IMR-90 (cell line): ENCODE measurements around the gene POLG2. TPM values are rescaled to one million over a fixed set of nuclear protein-coding genes. Genes with fewer than 3 reads are reported as not detected.

Source experiments
- ATAC-seq: fragments of 200-7000 bp; cut with Tn5 transposase; 2 replicates; pipeline ENCODE4 v1.9.1; 2020; ENCODE audit warnings: low read depth, mild to moderate bottlenecking, moderate library complexity
- BruUV-seq: library from RNA; stranded (reverse); fragments of 400-500 nt; replicated peaks from 2 replicates; lab custom pipeline; 2021; lab: Mats Ljungman, UMichigan
- CTCF ChIA-PET: fragments of 300-600 bp; formaldehyde crosslinking; extraction: SDS; loops from one replicate; lab custom pipeline; 2021; ENCODE audit warnings: antibody characterized with exemption; lab: Yijun Ruan, JAX
- POLR2A ChIA-PET: fragments of 300-600 bp; sonication (Branson Sonifier 250); formaldehyde crosslinking; loops from one replicate; lab custom pipeline; 2022; ENCODE audit warnings: antibody characterized with exemption; ENCODE audit not compliant: unreplicated experiment; lab: Charles Lee
- DNase-seq: peaks from one replicate; pipeline ENCODE4 v3.0.0; 2013
- H2AFZ ChIP-seq: replicated peaks from 2 replicates; pipeline ENCODE3; 2013; ENCODE audit warnings: low read length, mild to moderate bottlenecking; ENCODE audit not compliant: poor library complexity
- H2AK5ac ChIP-seq: 2 replicates; pipeline ENCODE4 v1.6.1; 2013; ENCODE audit warnings: low read depth, low read length, inconsistent platforms
- H2AK9ac ChIP-seq: replicated peaks from 2 replicates; pipeline ENCODE3; 2013; ENCODE audit warnings: mild to moderate bottlenecking, low read depth, low read length, moderate library complexity; ENCODE audit not compliant: poor library complexity
- H2BK120ac ChIP-seq: 2 replicates; pipeline ENCODE4 v1.6.1; 2013; ENCODE audit warnings: low read depth, low read length, inconsistent platforms
- H2BK15ac ChIP-seq: 3 replicates; pipeline ENCODE4 v1.6.1; 2013; ENCODE audit warnings: low read depth, low read length, inconsistent platforms
- H2BK20ac ChIP-seq: 2 replicates; pipeline ENCODE4 v1.6.1; 2013; ENCODE audit warnings: low read depth, mild to moderate bottlenecking, inconsistent platforms, low read length, moderate library complexity
- H2BK5ac ChIP-seq: 2 replicates; pipeline ENCODE4 v1.6.1; 2013; ENCODE audit warnings: mild to moderate bottlenecking, low read depth, low read length, inconsistent platforms; ENCODE audit not compliant: poor library complexity, severe bottlenecking
- H3K14ac ChIP-seq: replicated peaks from 2 replicates; pipeline ENCODE4 v1.6.1; 2013; ENCODE audit warnings: low read depth, low read length, inconsistent platforms
- H3K18ac ChIP-seq: 2 replicates; pipeline ENCODE4 v1.6.1; 2013; ENCODE audit warnings: low read depth, low read length, control low read depth
- H3K23ac ChIP-seq: 2 replicates; pipeline ENCODE4 v1.6.1; 2013; ENCODE audit warnings: low read depth, low read length, inconsistent platforms
- H3K27ac ChIP-seq: 2 replicates; pipeline ENCODE4 v1.5.1; 2013; ENCODE audit warnings: mild to moderate bottlenecking, control low read depth, low read length; ENCODE audit not compliant: insufficient read depth
- H3K27me3 ChIP-seq: 2 replicates; pipeline ENCODE4 v1.6.1; 2013; ENCODE audit warnings: low read length; ENCODE audit not compliant: control insufficient read depth, insufficient read depth
- H3K36me3 ChIP-seq: 2 replicates; pipeline ENCODE4 v1.6.1; 2013; ENCODE audit warnings: low read length, mixed read lengths; ENCODE audit not compliant: control insufficient read depth, insufficient read depth
- H3K4ac ChIP-seq: 2 replicates; pipeline ENCODE4 v1.6.1; 2013; ENCODE audit warnings: low read depth, low read length, inconsistent platforms
- H3K4me1 ChIP-seq: 2 replicates; pipeline ENCODE4 v1.6.1; 2013; ENCODE audit warnings: low read length, mixed read lengths; ENCODE audit not compliant: control insufficient read depth, insufficient read depth
- H3K4me2 ChIP-seq: 2 replicates; pipeline ENCODE4 v1.6.1; 2013; ENCODE audit warnings: low read depth, mild to moderate bottlenecking, control low read depth, low read length, moderate library complexity
- H3K4me3 ChIP-seq: 2 replicates; pipeline ENCODE4 v1.5.1; 2013; ENCODE audit warnings: low read depth, mild to moderate bottlenecking, control low read depth, low read length, moderate library complexity; ENCODE audit not compliant: insufficient read depth
- H3K56ac ChIP-seq: 2 replicates; pipeline ENCODE4 v1.6.1; 2013; ENCODE audit warnings: low read length, inconsistent platforms; ENCODE audit not compliant: insufficient read depth; ENCODE audit errors: extremely low read depth
- H3K79me1 ChIP-seq, 2 experiments: 2 replicates each; pipeline ENCODE4 v1.6.1; 2013; ENCODE audit warnings: low read length in 2 of 2, inconsistent platforms in 1 of 2, low read depth in 1 of 2
- H3K9ac ChIP-seq: 2 replicates; pipeline ENCODE4 v1.6.1; 2013; ENCODE audit warnings: low read depth, low read length, control low read depth
- H3K9me1 ChIP-seq: 2 replicates; pipeline ENCODE4 v1.6.1; 2013; ENCODE audit warnings: low read length, inconsistent platforms; ENCODE audit not compliant: insufficient read depth
- H3K9me3 ChIP-seq: 2 replicates; pipeline ENCODE4 v1.6.1; 2013; ENCODE audit warnings: low read length; ENCODE audit not compliant: control insufficient read depth, insufficient read depth
- H4K20me1 ChIP-seq: 2 replicates; pipeline ENCODE4 v1.6.1; 2013; ENCODE audit warnings: low read length, inconsistent platforms; ENCODE audit not compliant: insufficient read depth
- H4K5ac ChIP-seq: 2 replicates; pipeline ENCODE4 v1.6.1; 2013; ENCODE audit warnings: mild to moderate bottlenecking, low read depth, low read length, control low read depth
- H4K8ac ChIP-seq, 2 experiments: 2 replicates each; pipeline ENCODE4 v1.6.1; 2013; ENCODE audit warnings: low read depth in 2 of 2, low read length in 2 of 2, control low read depth in 1 of 2, inconsistent platforms in 1 of 2
- H4K91ac ChIP-seq: 2 replicates; pipeline ENCODE4 v1.6.1; 2013; ENCODE audit warnings: low read depth, low read length, inconsistent platforms; ENCODE audit not compliant: insufficient read depth
- MXI1 ChIP-seq: IDR thresholded peaks from 2 replicates; pipeline ENCODE4 v1.6.1; 2012; ENCODE audit warnings: low read depth, mild to moderate bottlenecking, low read length, moderate library complexity, borderline replicate concordance
- RAD21 ChIP-seq: IDR thresholded peaks from 2 replicates; pipeline ENCODE4 v1.6.1; 2012; ENCODE audit warnings: low read length, improper control_type of control experiment
- WGBS, 2 experiments: methylation state at CpG; one replicate each; pipeline versions ENCODE4 v1.1.5 to v1.1.7; 2013; ENCODE audit warnings: missing lambda C conversion rate in 2 of 2; ENCODE audit not compliant: insufficient read length in 1 of 2; ENCODE audit errors: extremely low coverage in 2 of 2; 5-methylcytosine and 5-hydroxymethylcytosine counted together
- dilution Hi-C: fragments of 300-500 bp; cut with HindIII; formaldehyde crosslinking; loops from one replicate; pipeline ENCODE4 v1.14.3; 2018; ENCODE audit warnings: low sequenced_read_pairs; ENCODE audit not compliant: unreplicated experiment
- in situ Hi-C: fragments of 300-500 bp; cut with MboI; formaldehyde crosslinking; loops from 3 replicates; pipeline ENCODE4 v1.14.3; 2019; ENCODE audit warnings: low sequenced_read_pairs, inconsistent platforms, mixed read lengths
- intact Hi-C: fragments of 100-400 bp; cut with micrococcal nuclease; formaldehyde crosslinking; loops from 2 replicates; pipeline ENCODE4 v1.10.0; 2022
- polyA plus RNA-seq, 3 experiments: library from polyadenylated mRNA; depleted of rRNA; stranded (reverse); fragments of >200 nt; gene quantifications; 2 replicates each; pipeline ENCODE4 v1.2.3, GENCODE V29; 2012; ENCODE audit warnings: low replicate concordance in 1 of 3
- total RNA-seq: library from RNA; depleted of rRNA; stranded (reverse); fragments of >200 nt; gene quantifications from 2 replicates; pipeline ENCODE4 v1.2.3, GENCODE V29; 2012

POLG2 gene
- total and polyA plus RNA-seq, 2 of the 4 experiments (the other 2 are of a cell fraction) = 7.0 to 7.7 TPM

DNA sequence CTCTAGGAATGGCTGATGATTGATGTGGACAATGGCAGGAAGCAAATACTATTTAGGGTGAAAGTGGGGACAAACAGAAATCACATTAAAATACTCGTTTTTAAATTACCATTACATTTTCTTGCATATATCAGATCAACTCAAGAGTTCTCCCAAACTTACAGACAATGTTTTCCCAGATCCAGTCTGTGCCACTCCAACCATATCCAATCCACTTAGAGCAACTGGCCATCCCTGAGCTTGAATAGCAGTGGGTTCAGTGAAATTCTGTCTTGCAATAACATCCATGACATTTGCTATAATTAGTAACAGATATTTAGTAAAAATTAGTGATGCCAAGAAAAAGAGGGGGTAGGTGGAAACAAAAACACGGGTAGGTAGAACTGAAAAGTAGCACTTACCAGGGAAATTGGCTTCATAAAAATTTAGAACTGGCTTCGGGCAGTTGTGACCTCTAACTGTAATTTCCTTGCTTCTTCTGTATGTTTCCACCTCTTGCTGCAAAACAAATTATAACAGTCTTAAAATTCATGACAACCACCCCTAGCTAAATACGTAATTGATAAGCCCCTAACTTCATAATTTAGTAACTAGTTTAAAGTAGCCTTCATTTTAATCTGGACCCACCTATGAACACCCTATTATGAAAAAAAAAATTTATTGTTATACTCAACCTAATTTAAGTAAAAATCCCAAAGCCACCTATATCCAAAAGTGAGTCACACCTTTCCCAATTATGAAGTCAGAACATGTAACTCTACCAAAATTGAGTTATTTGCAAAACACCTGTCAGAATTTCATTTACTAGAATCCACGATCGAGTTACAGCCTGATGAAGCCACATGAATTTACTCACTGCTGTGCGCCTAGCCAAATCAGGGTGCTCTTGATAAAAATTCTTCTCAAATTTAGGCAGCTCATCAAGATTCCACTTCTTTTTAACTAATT is 7.2 kb upstream of the POLG2 start:
- WGBS, 2 experiments = 50% methylated on average over 4 of the region's 7 CpGs; no CpG with 5 or more reads in 1 of the 2 experiments
- ATAC-seq (no peak), DNase-seq (no peak)
- Histone ChIP-seq H2AK9ac (no peak overlapping the region), H2BK120ac (no peak overlapping the region), H2BK5ac (peak overlapping the region; percentile 73), H4K5ac (no peak overlapping the region), H3K79me1 (peaks cover 26 to 63% of the 10 kb centered on the region in 2 experiments), H4K20me1 (peaks cover 86% of the 10 kb centered on the region), H3K4me3 (peak overlapping the region; percentile 93), H3K27ac (no peak overlapping the region), H3K4me2 (peak overlapping the region; percentile 90), H3K18ac (no peak overlapping the region), H3K36me3 (peaks cover 49% of the 10 kb centered on the region), H4K8ac (no peak overlapping the region), H2BK20ac (no peak overlapping the region), H3K9ac (peak overlapping the region; percentile 90), H3K14ac (0 out of 2 replicates have a peak overlapping the region, but pooled peaks have one; percentile 3), H3K27me3 (no peaks in the 10 kb centered on the region), H2BK15ac (no peak overlapping the region), H2AK5ac (no peak overlapping the region), H3K9me3 (no peaks in the 10 kb centered on the region), H3K23ac (0 out of 2 replicates have a peak overlapping the region, but pooled peaks have one; percentile 97), H3K56ac (peak overlapping the region; percentile 82; the same call in 1 of the 2 replicates), H3K9me1 (peaks cover 5% of the 10 kb centered on the region), H3K4me1 (peaks cover 2% of the 10 kb centered on the region; the same call in 1 of the 2 replicates), H3K4ac (no peak overlapping the region), H4K91ac (no peak overlapping the region), H2AFZ (no peak overlapping the region)
- ChIA-PET POLR2A (no interaction called here), CTCF (interaction anchor here (0.5 to 1.5 kb wide), 3 partner anchors 13 to 200 kb away, joined by 4 to 7 read pairs (median 4); no protein-coding TSS in a partner anchor)
- no TSS peak for BruUV-seq
- TF ChIP-seq RAD21 (no peak), MXI1 (no peak)
- intact Hi-C loops = no loop called here
- dilution Hi-C loops = no loop called here
- in situ Hi-C loops = no loop called here
